Ovary (tissue), 3 donors: Measurements from ENCODE around the gene TRMT10B.

Experiments used
- EP300 ChIP-seq: sonication (generic); formaldehyde crosslinking; IDR thresholded peaks from one replicate; pipeline ENCODE4 v1.6.1; 2017; ENCODE audit warnings: antibody characterized with exemption
- POLR2A ChIP-seq: fragments of 450-650 bp; IDR thresholded peaks from one replicate; pipeline ENCODE4 v1.6.1; 2017; ENCODE audit warnings: antibody characterized with exemption, mild to moderate bottlenecking, moderate library complexity
- TF ChIP-seq, protein P1 (sequence below), 3 donors: fragments of 450-650 bp in 2 of 3; fragments of 200-600 bp in 1 of 3; IDR thresholded peaks; one replicate each; pipeline versions ENCODE4 v1.5.1 to v1.8.0; 2016 to 2022; ENCODE audit warnings: antibody characterized with exemption in 3 of 3, mild to moderate bottlenecking in 1 of 3
- donor health status: DM: no; HTN: no; CAD: no.

GRCh38 chr9:37705787-37706186 lies 47.8 kb upstream of the TRMT10B start:
- TF ChIP-seq, protein P1, sequence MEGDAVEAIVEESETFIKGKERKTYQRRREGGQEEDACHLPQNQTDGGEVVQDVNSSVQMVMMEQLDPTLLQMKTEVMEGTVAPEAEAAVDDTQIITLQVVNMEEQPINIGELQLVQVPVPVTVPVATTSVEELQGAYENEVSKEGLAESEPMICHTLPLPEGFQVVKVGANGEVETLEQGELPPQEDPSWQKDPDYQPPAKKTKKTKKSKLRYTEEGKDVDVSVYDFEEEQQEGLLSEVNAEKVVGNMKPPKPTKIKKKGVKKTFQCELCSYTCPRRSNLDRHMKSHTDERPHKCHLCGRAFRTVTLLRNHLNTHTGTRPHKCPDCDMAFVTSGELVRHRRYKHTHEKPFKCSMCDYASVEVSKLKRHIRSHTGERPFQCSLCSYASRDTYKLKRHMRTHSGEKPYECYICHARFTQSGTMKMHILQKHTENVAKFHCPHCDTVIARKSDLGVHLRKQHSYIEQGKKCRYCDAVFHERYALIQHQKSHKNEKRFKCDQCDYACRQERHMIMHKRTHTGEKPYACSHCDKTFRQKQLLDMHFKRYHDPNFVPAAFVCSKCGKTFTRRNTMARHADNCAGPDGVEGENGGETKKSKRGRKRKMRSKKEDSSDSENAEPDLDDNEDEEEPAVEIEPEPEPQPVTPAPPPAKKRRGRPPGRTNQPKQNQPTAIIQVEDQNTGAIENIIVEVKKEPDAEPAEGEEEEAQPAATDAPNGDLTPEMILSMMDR (IDR thresholded peaks at IDR 0.05): no peak
- TF ChIP-seq POLR2A (no peak), EP300 (no peak)
